KMS-11 (cell line): ENCODE data around the gene CHAT.

Experiments
- H2AFZ ChIP-seq: fragments of 200-600 bp; sonication (generic); 2 replicates; pipeline ENCODE4 v1.6.1; 2016; ENCODE audit warnings: antibody characterized with exemption, mixed run types, low read depth
- H3K27ac ChIP-seq: fragments of 200-600 bp; sonication (generic); 2 replicates; pipeline ENCODE4 v1.6.1; 2016; ENCODE audit warnings: mild to moderate bottlenecking, mixed run types
- H3K27me3 ChIP-seq: fragments of 200-600 bp; sonication (generic); 2 replicates; pipeline ENCODE4 v1.6.1; 2017; ENCODE audit warnings: mild to moderate bottlenecking, low read depth, mixed run types, moderate library complexity; ENCODE audit not compliant: insufficient read depth
- H3K36me3 ChIP-seq: fragments of 200-600 bp; sonication (generic); 2 replicates; pipeline ENCODE4 v1.6.1; 2017; ENCODE audit warnings: mild to moderate bottlenecking, mixed run types; ENCODE audit not compliant: insufficient read depth
- H3K4me1 ChIP-seq: fragments of 200-600 bp; sonication (generic); 2 replicates; pipeline ENCODE4 v1.6.1; 2016; ENCODE audit warnings: mild to moderate bottlenecking, low read depth, mixed run types; ENCODE audit not compliant: poor library complexity, severe bottlenecking
- H3K4me2 ChIP-seq: fragments of 200-600 bp; sonication (generic); 2 replicates; pipeline ENCODE4 v1.7.0; 2016; ENCODE audit warnings: mild to moderate bottlenecking, mixed run types
- H3K4me3 ChIP-seq: fragments of 200-600 bp; sonication (generic); IDR thresholded peaks from 2 replicates; pipeline ENCODE4 v1.6.1; 2017; ENCODE audit warnings: low read depth, low read length, mixed read lengths; ENCODE audit not compliant: insufficient read depth
- H3K79me2 ChIP-seq: fragments of 200-600 bp; sonication (generic); 2 replicates; pipeline ENCODE4 v1.6.1; 2016; ENCODE audit warnings: low read depth, mixed run types; ENCODE audit not compliant: insufficient read depth
- H3K9ac ChIP-seq: fragments of 200-600 bp; sonication (generic); 2 replicates; pipeline ENCODE4 v1.6.1; 2016; ENCODE audit warnings: mild to moderate bottlenecking, mixed run types
- H4K20me1 ChIP-seq: fragments of 200-600 bp; sonication (generic); 2 replicates; pipeline ENCODE4 v1.6.1; 2016; ENCODE audit warnings: mild to moderate bottlenecking, mixed run types; ENCODE audit not compliant: insufficient read depth
- CTCF ChIP-seq: fragments of 200-600 bp; sonication (generic); conservative IDR thresholded peaks from 2 replicates; pipeline ENCODE4 v1.6.1; 2017; ENCODE audit warnings: low read depth, mild to moderate bottlenecking, antibody characterized with exemption, low read length, moderate library complexity, mixed read lengths

Gene CHAT

GRCh38 chr10:49620286-49620810 is 6.5 kb downstream of the CHAT start:
- no peaks in the 10 kb centered on the region for H3K36me3 ChIP-seq
- H3K27ac ChIP-seq, result no peak overlapping the region
- H2AFZ ChIP-seq, result no peak overlapping the region
- no peak for TF ChIP-seq CTCF
- no peaks in the 10 kb centered on the region for H3K79me2 ChIP-seq
- no peak overlapping the region for H3K4me3 ChIP-seq
- H3K27me3 ChIP-seq, result no peaks in the 10 kb centered on the region; the same call in 1 of the 2 replicates
- H3K4me2 ChIP-seq, result no peak overlapping the region
- no peaks in the 10 kb centered on the region for H3K4me1 ChIP-seq
- H4K20me1 ChIP-seq, result no peaks in the 10 kb centered on the region
- H3K9ac ChIP-seq, result no peak overlapping the region

- no peaks in the 10 kb centered on the region for H3K4me1 ChIP-seq
- H2AFZ ChIP-seq, result no peak overlapping the region
- no peak for TF ChIP-seq CTCF
- H3K36me3 ChIP-seq, result no peaks in the 10 kb centered on the region
- no peak overlapping the region for H3K27ac ChIP-seq
- no peak overlapping the region for H3K9ac ChIP-seq
- no peak overlapping the region for H3K4me2 ChIP-seq
- H4K20me1 ChIP-seq, result no peaks in the 10 kb centered on the region
- no peak overlapping the region for H3K4me3 ChIP-seq
- no peaks in the 10 kb centered on the region; the same call in 1 of the 2 replicates for H3K27me3 ChIP-seq
- H3K79me2 ChIP-seq, result no peaks in the 10 kb centered on the region
Observed at GRCh38 chr10:49620841-49621378, 7.1 kb downstream of the CHAT start.

- no peak overlapping the region for H3K27ac ChIP-seq
- H3K36me3 ChIP-seq, result no peaks in the 10 kb centered on the region
- H3K27me3 ChIP-seq, result no peaks in the 10 kb centered on the region; the same call in 1 of the 2 replicates
- no peak overlapping the region for H3K4me3 ChIP-seq
- no peak overlapping the region for H3K9ac ChIP-seq
- no peaks in the 10 kb centered on the region for H4K20me1 ChIP-seq
- H3K4me2 ChIP-seq, result no peak overlapping the region
- H2AFZ ChIP-seq, result no peak overlapping the region
- H3K79me2 ChIP-seq, result no peaks in the 10 kb centered on the region
- no peak for TF ChIP-seq CTCF
- no peaks in the 10 kb centered on the region for H3K4me1 ChIP-seq
Observed at GRCh38 chr10:49621561-49621960, 7.7 kb downstream of the CHAT start.

GRCh38 chr10:49622426-49623425 is 8.9 kb downstream of the CHAT start:
- Histone ChIP-seq H3K4me3 (no peak overlapping the region), H3K36me3 (no peaks in the 10 kb centered on the region), H3K27me3 (no peaks in the 10 kb centered on the region; the same call in 1 of the 2 replicates), H2AFZ (no peak overlapping the region), H3K9ac (no peak overlapping the region), H3K79me2 (no peaks in the 10 kb centered on the region), H3K27ac (no peak overlapping the region), H3K4me2 (no peak overlapping the region), H3K4me1 (no peaks in the 10 kb centered on the region), H4K20me1 (no peaks in the 10 kb centered on the region)
- TF ChIP-seq CTCF, result no peak
